Putamen (tissue), 1 donor: ENCODE results near the gene DOHH.

Source experiments
- DNase-seq: peaks from one replicate; pipeline ENCODE4 v3.0.0-alpha.2; 2016; ENCODE audit warnings: low spot score

DOHH gene

DNA sequence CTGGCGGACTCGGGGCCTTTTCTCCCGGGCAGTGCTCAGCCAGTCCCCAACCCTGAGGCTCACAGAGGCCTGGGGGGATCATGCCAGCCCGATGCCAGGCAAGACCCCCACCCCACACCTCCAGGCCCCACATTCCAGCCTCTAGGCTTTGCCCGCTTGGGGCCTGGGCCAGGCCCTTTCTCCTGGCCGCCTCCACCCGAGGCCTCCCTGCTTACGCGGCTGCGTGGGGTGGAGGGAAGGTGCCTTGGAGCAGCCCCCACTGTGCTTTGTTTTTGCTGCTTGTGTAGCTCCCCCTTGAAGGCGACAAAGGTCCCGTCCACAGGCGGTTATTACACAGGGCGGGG, 58.5 kb downstream of the DOHH start:
- no peak for DNase-seq

DNA sequence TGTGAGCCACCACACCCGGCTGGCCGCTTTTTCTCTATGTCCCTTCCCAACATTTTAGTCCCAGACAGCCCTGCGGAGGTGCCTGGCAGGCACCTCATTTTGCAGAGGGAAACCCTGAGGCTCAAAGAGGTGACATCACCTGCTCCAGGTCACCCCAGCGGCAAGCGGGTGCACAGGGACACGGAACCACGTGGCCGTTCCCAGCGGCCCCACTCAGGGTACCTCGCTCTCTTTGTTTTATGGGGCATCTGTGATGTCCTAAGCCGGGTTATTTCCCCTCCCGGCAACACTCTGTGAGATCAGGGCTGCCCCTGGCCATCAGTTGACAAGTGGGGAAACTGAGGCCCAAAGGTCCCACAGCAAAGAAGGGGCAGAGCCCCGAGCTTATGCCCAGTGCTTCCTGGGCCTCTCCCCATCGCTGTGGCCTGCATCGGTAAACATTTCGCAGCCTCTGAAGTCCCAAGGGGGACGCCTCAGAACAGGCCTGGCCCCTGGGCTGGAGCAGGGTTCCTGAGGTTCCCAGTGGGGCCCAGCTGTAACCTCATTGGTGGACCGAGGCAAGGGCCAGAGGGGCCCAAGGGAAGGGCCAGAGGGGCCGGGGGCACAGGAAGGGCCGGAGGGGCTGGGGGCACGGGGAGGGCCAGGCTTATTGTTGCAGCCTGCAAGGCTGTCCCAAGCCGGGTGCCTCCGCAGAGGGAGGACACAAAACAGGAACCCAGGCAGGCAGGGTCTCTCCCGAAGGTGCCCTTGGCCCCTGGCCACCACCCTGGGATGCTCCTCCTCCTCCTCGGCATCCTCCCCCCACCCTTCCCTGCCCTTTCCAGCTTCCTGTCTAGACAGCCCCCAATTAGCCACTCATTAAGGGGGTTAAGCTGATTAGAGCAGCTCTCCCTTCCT, 59.1 kb downstream of the DOHH start:
- DNase-seq, result no peak
